HL-60/S4 treated with retinoic acid at 250 ng/mL for 4 days and 3 days (cell line): Measurements from ENCODE around the gene CDC42SE2.

Experiments used
- in situ Hi-C: fragments of 300-500 bp; cut with MboI; formaldehyde crosslinking; loops from 2 replicates; pipeline ENCODE4 v1.7.0; 2022; ENCODE audit warnings: low sequenced_read_pairs

CDC42SE2 gene, protein sequence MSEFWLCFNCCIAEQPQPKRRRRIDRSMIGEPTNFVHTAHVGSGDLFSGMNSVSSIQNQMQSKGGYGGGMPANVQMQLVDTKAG

DNA sequence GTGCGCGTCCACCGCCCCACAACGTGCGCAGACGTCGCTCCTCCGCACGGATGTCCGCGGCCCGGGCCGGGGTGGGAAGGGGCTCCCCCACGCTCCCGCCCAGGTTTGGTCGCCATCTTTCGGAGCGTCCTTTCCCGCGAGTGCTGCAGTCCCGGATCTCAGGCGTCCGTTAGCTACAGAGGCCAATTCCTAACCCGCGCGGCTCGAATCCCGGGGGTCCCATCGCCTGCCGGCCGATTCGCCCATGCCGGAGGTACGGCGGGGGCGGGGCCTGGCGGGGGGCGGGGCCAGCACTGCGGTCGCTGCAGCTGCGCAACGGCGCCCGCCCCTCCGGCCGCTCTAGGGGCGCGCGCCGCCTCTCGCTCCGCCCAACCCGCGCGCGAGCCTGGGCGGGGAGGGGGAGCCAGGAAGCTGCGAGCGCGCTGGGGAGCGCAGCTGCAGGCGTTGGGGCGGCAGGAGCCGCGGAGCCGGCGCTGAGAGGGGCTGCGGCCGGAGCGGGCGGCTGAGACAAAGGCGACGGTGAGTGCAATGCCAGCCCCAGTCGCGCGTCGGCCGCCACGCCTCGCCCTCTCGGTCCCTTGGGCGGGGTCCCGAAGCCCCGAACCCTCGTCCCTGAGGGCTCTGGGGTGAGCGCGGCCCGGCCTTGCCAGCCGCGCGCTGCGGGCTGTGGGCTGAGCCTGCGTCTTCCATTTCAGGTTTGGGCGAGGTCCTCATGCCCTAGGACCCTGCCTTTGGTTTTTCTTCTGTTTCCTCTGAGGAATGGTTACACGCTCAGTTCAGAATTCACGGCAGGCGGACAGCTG is at the start of gene CDC42SE2:
TSS of gene CDC42SE2 (plus strand) at position 406 of the 803 bp plus-strand sequence. CDS start 95,441 bp downstream, outside the sequence.
- in situ Hi-C loops = no loop called here

DNA sequence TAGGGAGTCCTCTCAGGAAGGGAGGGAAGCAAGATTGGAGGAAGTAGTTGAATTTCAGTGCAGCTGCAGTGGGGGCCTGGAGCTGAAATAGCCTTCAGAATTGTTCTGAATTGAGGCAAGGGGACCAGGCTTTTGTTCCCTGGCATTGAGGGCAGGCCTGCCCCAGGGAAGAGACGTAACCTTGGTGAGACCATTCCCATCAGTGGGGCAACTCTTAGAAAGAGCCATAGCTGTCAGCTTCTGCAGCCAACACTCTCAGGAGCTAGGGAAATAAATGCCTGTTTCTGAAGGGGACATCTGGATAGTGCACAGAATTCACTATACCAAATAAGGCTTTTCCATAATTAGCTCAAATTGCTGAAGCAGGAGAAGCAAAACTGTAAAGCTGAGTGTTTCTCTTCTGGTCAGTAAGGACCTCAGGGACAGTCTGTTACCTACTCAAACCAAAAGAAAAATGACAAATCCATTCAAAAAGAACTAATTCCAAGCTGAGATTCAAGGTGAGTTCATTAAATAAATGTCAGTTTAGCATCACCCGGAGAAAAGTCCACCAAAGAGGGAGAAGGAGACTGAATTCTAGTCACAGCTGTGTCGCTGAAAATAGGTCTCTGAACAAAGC is 49.1 kb upstream of the CDC42SE2 start:
- in situ Hi-C loops = no loop called here

DNA sequence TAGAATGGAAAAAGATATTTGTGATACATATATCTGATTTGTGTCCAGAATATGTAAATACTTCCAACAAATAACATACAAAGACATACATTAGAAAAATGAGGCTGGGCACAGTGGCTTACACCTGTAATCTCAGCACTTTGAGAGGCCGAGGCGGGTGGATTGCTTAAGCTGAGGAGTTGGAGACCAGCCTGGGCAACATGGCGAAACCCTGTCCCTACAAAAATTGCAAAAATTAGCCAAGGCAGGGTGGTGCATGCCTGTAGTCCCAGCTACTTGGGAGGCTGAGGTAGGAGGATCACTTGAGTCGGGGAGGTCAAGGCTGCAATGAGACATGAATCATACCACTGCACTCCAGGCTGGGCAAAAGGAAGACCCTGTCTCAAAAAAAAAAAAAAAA is 46.1 kb upstream of the CDC42SE2 start:
- in situ Hi-C loops = no loop called here

DNA sequence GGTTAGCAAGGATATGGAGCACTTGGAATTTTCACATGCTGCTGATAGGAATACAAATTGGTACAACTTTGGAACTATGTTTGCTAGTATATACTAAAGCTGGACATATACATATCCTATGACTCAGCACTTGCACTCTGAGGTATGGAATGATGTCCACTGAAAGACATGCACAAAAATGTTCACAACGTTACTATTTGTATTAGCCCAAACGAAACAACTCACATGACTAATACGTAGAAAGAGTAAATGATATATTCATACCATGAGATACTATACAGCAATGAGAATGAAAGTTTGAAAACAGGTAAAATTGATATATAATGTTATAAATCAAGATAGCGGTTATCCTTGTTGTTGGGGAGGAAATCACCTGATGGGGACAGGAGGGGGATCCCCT is 45.5 kb upstream of the CDC42SE2 start:
- in situ Hi-C loops = no loop called here

DNA sequence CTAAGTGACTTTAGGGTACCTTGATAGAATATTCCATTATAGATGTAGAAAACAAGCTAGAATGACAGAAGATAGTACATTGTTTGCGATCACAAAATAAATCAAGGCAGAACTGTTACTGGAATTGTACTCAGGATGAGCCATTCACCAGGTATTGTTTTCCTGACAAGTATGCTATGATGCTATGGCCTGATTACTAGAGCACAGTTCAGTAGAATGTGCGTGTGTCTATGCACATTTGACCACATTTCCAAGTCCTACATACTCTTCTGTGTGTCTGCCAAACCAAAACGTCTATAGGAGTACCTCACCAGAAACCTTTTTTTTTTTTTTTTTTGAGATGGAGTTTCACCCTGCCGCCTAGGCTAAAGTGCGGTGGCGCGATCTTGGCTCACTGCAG is 43.3 kb upstream of the CDC42SE2 start:
- in situ Hi-C loops = no loop called here

DNA sequence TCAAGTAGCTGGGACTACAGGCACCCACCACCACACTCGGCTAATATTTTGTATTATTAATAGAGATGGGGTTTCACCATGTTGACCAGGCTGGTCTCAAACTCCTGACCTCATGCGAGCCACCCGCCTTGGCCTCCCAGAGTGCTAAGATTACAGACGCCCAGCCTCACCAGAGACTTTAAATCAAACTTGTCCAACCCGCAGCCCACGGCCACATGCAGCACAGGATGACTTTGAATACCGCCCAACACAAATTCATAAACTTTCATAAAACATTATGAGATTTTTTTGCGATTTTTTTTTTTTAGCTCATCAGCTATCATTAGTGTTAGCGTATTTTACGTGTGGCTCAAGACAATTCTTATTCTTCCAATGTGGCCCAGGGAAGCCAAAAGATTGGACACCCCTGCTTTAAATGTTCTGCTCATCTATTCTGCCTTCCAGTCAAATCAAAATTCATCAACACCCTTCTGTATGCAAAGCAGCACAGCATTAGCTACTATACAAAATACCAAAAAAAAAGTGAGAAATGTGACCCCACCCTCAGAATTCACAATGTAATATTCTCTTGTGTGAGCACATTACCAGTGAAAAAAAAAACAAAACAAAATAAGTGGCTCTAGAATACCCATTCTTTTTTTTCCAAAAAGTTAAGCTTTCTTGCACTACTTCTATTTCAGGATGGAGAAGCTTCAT is 42.7 kb upstream of the CDC42SE2 start:
- in situ Hi-C loops = no loop called here

DNA sequence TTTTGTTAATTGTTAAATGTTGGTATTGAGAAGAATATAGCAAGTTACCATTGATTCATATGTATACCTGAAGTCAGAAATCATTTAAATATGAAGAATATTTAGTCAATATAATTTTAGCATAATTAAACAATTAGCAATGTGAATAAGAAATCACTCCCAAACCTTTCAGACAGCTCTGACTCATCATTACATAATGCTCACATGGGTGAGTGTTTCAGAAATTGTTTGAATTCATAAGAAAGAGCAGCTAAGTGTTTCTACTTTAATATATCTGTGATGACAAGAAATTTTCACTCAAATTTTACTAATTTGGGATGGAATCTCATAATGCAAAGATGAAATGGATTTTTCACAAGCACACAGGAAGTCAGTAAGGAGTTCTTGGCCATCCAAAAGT is 42.0 kb upstream of the CDC42SE2 start:
- in situ Hi-C loops = no loop called here

DNA sequence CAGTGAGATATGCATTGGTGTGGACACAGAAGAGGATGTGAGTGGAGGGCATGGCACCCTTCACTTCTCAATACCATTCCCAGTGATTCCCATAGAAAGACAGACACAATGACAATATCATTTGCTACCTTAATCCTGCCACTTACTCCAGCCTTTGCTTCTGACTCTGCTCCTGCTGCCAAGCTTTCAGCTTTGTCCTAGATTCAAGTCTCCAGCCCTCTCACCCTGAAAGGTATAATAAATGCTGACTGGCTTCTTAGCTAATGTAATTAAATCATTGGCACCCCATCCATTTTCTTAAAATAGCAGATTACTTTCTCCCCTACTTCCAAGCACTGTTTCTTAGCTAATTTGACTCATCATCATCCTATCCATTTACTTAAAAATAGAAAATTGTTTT is 41.1 kb upstream of the CDC42SE2 start:
- in situ Hi-C loops = no loop called here

DNA sequence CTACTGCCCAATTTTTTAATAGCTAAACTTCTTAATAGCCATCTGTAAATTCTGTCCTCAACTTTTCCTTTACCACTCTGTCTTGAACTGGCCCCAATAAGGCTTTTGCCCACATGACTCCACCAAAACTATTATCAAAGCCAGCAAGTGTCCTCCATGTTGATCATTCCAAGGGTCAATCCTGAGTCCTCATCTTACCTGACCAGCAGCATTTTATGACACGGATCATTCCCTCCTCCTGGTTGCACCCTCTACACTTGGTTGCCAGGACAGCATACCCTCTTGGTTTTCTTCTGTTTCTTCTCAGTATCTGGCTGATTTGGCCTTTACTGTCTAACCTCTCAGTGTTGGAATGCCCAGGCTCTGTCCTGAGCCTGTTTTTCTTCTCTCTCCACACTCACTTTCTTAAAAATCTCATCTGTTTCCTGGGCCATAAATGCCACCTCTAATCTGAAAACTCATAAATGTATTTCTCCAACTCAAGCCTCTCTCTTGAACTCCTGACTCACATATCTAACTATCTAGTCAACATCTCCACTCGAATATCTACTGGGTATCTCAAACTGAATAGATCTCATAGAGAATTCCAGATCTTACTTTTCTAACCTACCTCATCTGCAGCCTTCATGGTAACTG is 40.0 kb upstream of the CDC42SE2 start:
- in situ Hi-C loops = no loop called here

DNA sequence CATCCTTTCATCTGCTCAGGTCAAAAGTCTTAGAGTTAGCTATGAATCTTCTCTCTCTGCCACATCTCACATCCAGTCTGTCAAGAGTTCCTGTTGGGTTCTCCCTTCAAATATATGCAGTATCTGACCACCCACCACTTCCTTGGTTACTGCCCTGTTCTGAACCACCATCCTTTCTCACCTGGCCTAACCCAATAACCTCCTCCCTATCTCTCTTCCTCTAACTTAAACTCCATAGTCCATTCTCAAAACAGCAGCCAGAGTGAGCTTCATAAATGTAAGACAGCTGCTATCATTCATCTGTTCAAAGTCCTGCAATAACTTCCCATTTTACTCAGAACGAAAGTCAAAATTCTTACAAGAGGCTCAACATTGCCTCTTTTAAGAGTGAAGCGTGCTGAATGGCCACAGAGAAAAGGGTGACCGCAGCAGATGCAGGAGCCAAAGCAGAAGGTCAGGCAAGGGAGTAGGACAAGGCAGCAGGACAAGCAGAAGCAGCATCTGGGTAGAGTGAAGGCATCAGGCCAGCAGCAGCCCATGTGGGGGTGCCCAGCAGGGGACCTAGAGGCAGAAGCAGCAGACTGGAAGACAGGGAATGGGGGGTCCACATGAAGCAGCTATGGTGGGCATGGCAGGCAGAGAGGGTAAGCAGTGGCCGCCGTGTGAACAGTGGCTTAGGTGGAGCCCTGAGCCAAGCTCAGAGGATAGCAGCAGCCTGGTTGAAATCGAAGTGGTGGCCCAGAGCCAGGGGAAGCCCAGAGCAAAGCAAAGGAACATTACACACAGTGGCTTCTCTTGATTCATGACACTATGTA is 39.3 kb upstream of the CDC42SE2 start:
- in situ Hi-C loops = no loop called here

DNA sequence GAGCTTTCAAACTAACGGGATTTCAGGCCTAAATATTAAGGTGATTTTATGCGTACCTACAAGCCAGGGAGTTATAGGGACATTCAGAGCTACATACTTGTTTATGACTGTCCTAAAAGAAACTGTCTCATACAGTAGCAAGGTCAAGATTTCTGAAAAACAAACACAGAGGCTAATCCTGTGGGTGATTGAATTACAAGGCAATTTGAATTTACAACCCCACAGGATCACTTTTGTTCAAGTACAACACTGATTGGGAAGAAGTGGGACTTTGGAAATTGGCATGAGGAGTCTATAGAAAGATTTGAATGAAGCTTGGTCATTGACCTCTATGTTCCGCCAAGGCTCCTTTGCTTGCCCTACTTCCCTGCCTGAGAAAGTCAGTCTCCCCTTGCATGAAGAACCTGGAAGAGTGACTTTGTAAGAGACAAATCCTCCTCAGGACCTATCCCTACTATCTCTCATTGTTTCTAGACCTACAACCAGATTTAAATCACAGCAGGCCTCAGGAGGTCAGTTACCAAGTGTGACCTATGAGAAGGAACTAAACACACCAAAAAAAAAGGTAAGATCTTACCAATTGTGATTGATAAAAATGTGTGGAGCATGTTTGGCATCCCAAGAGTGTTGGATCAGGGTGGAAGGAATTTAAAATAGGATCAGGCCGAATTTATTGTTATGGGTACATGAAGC is 38.4 kb upstream of the CDC42SE2 start:
- in situ Hi-C loops = no loop called here

DNA sequence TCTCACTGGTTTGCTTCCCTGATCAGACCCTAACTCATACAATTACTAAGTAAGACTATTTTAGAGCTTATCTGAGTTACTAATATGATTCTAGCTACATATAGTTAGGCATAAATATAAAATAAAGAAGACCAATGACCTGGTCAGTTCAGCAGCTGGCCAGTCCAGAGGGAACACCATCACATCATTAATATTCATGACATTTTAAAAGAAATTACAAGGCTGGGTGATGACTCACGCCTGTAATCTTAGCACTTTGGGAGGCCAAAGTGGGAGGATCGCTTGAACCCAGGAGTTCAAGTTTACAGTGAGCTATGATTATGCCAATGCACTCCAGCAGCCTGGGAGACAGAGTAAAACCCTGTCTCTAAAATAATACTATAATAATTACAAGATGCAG is 37.0 kb upstream of the CDC42SE2 start:
- in situ Hi-C loops = no loop called here

DNA sequence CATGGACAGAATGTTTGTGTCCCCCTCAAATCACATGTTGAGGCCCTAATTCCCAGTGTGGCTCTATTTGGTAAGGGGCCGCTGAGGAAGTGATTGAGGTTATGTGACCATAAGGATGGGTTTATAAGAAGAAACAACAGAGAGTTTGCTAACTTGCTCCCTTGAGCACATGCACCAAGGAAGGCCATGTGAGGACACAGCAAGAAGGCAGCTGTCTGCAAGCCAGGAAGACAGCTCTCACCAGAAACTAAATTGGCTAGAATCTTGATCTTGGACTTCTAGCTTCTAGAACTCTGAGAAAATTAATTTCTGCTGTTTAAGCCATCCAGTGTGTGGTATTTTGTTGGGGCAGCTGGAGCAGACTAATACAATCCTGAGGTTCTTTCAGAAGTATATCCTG is 35.2 kb upstream of the CDC42SE2 start:
- in situ Hi-C loops = no loop called here

DNA sequence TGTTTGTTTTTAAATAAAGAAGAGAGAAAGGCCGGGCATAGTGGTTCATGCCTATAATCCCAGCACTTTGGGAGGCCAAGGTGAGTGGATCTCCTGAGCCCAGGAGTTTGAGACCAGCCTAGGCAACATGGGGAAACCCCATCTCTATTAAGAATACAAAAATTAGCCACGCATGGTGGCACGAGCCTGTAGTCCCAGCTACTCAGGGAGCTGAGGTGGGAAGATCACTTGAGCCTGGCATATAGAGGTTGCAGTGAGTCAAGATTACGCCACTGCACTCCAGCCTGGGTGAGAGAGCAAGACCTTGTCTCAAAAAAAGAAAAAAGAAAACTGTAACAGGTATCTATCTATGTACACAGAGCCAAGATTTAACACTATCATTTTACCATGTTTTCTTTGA is 34.2 kb upstream of the CDC42SE2 start:
- in situ Hi-C loops = no loop called here

DNA sequence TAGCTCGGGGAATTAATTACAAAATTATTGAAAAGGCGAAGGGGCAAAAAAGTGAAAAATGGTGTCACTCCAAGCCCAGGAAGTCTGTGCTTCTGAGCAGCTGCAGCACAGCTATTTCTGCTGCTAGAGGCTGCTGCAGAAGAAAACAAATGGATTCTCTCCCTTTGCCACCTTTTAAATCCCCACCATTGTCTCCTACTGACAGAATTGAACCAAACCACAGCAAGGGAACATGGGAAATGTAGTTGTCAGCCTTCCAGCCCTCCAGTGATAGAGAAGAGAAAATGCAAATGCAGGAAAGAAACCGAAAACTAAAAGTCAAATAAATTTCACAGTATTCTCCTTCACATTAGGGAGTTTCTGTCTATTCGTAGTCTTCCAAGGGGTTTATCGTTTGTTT is 33.4 kb upstream of the CDC42SE2 start:
- in situ Hi-C loops = no loop called here

DNA sequence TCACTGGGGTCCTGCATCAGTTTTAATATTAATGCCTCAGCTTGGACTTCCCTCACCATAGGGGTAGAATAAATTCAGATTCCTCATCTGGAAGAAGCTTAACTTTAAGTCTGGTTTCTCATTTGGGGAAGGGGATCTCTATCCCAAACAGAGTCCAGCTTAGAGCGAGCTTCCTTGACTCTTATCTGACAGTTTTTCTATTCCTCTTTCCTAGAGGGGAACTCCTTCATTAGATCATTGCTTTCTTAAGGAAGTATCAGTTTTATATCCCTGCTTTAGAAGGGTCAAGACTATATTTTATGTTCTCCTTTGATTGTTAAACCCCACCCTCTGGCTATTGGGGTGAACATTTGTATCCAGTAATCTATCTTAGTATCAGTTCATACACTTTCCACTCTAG is 24.2 kb upstream of the CDC42SE2 start:
- in situ Hi-C loops = no loop called here

DNA sequence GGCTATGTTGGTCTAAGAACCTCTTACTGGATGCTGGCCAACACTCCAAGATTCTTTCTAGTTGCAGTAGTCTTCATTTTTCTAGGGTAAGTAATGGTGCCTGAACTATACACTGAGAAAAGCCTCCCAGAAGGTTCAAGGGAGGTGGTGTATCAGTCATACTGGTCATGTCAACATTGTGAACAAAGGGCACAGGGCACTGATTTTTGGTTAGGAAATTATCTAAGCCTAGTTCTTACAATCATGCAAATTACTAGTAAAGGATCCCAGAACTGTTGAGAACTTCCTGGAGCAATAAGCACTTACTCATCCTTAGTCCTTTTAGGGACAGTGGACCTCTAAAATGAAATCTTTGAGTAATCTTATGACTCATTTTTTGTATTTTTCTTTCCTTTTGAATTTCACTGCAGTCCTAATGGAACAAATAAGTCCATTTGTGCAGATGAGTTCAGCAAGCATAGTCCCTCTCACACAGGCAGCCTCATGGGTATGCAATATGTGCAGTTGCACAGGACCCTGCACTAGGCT is 21.1 kb upstream of the CDC42SE2 start:
- in situ Hi-C loops = no loop called here

DNA sequence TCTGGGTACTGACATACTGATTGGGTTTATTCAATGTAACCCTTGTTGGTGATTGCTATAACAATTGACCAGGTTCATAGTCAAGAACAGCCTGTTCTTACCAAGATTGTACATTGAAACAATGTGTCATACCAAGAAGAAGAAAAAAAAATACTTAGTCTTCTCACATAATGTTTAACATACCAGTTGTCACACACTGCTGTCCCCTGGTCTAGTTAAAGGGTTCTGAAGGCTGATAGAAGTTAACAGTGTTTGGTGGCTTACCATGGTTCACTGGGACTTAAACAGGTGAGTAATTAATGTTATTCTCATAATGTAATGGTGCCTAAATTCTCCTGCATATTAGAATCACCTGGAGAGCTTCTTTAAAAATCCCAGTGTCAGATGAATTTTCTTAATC is 18.5 kb upstream of the CDC42SE2 start:
- in situ Hi-C loops = no loop called here

DNA sequence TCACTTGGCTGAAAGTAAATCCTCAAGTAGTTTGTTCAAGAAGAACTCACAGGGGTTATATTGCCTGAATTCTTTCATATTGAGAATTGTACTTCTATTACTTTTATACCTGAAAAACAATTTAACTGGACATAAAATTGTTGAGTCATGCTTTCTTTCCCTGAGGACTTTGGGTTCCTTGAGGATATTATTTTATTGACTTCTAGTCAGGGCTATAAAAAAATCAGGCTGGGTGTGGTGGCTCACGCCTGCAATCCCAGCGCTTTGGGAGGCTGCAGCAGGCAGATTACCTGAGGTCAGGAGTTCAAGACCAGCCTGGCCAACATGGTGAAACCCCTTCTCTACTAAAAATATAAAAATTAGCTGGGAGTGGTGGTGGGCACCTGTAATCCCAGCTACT is 17.9 kb upstream of the CDC42SE2 start:
- in situ Hi-C loops = no loop called here

DNA sequence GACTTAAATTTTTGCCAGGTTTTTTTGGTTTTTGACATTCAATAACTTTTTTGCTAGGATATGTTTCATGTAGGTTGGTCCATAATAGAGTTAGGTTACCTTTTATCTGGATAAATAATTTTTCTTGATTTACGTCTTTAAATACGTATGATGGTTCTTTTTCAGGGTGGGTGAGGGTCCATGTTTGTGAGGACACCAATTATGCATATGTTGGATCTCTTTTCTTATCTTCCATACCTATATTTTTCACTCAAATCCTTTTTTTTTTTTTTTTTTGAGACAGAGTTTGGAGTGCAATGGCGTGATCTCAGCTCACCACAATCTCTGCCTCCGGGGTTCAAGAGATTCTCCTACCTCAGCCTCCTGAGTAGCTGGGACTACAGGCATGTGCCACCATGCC is 17.3 kb upstream of the CDC42SE2 start:
- in situ Hi-C loops = no loop called here
